GM19193 (cell line): ENCODE data around the gene ADK.

Experiments
- POLR2A ChIP-seq: IDR thresholded peaks from 4 replicates; pipeline ENCODE4 v1.6.1; 2011; ENCODE audit not compliant: insufficient read depth, insufficient read length; ENCODE audit errors: extremely low read depth

Gene ADK

GRCh38 chr10:74589851-74590250 lies 438.8 kb downstream of the ADK start:
- no peak for TF ChIP-seq POLR2A

- TF ChIP-seq POLR2A: no peak
Observed at GRCh38 chr10:74593470-74593869, 442.4 kb downstream of the ADK start.

GRCh38 chr10:74596713-74597112 lies 445.7 kb downstream of the ADK start:
- no peak for TF ChIP-seq POLR2A

GRCh38 chr10:74598891-74599566 lies 448.0 kb downstream of the ADK start:
- no peak for TF ChIP-seq POLR2A

GRCh38 chr10:74599672-74600071 lies 448.7 kb downstream of the ADK start:
- no peak for TF ChIP-seq POLR2A

- no peak for TF ChIP-seq POLR2A
Observed at GRCh38 chr10:74600170-74600569, 449.1 kb downstream of the ADK start.

DNA sequence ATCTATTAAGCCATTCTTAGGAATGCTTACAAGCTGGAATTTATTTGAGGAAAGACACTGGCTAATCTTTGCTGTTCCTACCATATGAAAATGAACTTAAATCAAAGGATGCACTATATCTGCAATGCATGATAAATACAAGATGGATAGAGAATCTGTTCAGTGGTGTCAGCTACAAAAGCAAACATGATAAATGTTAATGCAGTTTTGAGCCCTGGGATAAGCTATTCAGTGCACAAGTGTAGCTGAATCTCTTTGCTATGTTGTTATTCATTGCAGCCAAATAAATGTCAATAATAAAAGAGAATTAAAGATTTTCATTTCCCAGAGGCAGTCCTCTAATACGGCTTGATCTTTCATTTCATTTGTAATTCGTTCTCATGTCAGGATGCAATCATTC lies 451.6 kb downstream of the ADK start:
- TF ChIP-seq POLR2A: no peak

DNA sequence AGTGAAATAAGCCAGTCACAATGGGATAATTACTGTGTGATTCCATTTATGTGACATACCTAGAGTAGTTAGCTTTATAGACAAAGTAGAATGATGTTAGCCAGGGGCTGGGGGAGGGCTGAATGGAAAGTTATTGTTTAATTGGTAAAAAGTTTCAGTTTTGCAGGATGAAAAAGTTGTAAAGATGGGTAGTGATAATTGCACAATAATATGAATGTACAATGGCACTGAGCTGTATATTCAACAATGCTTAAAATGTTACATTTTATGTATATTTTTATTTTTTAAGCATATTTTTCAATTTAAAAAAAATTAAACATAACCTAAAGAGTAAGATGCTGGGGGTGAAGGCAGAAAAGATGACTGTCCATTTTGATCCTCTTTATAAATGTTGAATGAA lies 459.3 kb downstream of the ADK start:
- no peak for TF ChIP-seq POLR2A

- no peak for TF ChIP-seq POLR2A
Observed at GRCh38 chr10:74612195-74612594, 461.2 kb downstream of the ADK start.

DNA sequence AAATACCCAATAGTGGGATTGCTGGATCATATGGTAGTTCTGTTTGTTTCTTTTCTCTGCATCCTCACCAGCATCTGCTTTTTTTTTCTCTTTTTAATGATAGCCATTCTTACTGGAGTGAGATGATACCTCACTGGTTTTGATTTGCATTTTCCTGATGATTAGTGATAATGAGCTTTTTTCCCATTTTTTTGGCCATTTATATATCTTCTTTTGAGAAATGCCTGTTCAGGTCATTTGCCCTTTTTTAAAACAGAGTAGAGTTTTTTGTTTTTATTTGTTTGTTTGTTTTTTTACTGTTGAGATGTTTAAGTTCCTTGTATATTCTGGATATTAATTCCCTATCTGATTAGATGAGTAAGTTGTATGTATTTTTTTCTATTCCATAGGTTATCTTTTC lies 469.6 kb downstream of the ADK start:
- no peak for TF ChIP-seq POLR2A

DNA sequence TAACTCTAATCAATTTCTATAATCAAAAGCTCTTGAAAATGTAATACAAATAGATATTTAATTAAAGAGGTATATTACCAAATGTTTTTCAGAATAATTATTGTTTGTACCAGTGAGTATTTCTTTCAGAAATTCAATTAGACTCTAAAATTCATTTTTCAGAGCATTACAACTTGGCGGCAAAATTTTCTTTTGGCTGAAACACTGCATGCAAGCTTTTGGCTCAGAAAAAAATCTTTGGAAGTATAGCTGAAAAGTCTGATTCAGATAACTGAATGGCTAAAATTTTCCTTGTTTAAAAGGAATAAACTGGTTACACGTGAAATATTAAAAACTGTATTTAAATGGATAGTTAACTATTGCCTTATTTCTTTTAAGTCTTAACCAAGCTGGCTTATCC lies 472.8 kb downstream of the ADK start:
- TF ChIP-seq POLR2A: no peak

- TF ChIP-seq POLR2A: no peak
Observed at GRCh38 chr10:74624501-74624900, 473.5 kb downstream of the ADK start.

DNA sequence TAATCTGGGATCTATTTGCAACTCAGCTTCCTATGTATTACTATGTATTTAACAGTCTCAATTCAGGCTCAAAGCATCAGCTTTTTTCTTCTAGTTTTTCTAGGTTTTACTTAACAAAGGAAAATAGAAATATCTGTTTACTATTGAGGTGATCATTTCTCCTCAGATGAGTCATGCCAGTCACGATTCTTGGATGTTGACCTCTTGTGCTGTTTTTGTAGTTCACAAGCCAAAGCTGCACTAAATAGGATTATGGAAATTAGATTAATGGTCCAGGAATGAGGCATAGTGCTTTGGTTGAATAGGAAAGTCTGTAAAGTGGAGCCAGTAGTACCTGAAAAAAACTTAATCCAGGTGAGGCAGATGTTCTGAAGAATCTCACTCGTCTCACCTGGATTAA lies 477.1 kb downstream of the ADK start:
- TF ChIP-seq POLR2A: no peak

DNA sequence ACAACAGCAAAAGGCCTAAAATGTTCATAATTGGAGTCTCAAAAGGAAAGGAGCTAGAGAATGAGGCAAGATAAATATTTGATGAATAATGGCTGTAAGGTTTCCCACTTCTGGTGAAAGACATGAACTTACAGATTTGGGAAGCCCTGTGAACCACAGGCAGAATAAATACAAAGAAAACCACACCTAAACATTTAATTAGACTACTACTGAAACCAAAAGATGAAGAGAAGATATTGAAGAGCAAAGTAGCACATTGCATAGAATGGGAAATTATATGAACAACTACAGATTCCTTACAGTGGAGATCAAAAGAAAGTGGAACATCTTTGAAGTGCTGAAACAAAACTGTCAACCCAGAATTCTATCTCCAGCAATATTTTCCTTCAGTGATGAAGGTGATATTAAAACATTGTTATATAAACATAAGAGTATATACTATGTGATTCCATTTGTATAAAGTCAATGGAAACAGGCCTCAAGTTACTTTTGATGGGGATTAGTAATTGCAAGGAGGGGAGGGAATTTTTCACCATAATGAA lies 484.0 kb downstream of the ADK start:
- TF ChIP-seq POLR2A: no peak

DNA sequence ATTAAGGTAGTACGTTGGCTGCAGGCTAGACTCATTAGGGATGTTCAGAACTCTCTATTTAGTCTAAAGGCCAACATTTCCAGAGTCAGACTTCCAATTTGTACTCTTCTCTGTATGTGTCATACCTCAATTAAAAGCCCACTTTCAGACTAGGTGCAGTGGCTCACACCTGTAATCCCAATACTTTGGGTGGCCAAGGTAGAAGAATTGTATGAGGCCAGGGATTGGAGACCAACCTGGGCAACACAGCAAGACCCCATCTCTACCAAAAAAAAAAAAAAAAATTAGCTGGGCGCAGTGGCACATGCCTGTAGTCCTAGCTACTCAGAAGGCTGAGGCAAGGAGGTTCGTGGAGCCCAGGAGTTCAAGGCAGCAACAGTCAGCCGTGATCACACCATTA lies 484.6 kb downstream of the ADK start:
- TF ChIP-seq POLR2A: no peak

DNA sequence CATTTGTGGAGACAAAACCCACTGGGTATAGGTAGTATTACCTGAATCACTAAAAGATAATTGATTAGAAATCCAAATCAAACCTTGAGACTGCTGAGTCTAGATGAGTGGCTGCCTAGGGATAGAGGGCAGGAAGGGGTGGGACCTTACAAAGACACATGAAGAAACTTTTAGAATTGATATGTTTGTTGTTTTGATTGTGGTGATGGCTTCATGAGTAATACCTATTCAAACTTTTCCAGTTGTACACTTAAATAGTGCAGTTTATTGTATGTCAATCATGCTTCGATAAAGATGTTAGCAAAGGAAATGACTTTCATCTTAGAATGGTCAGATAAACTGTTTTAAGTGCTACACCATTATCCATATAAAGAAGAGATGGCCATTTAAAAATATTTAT lies 486.7 kb downstream of the ADK start:
- no peak for TF ChIP-seq POLR2A
